Stimulated activated CD4-positive, alpha-beta T cell treated with anti-CD3 and anti-CD28 coated beads, Interleukin-15, amount 100 ng/mL, for 24 hours (primary cell): ENCODE results near the gene FERMT2.
"Not testable (repeated sequence)": the region's sequence is repeated elsewhere in the genome, so short reads cannot be mapped to it uniquely, and the experiment has no call there.

Source experiments
- DNase-seq: peaks from one replicate; pipeline ENCODE4 v3.0.0-alpha.2; 2020

FERMT2 gene

GRCh38 chr14:52937869-52938268, 13.0 kb downstream of the FERMT2 start:
- no peak for DNase-seq

GRCh38 chr14:52937306-52937705, 13.5 kb downstream of the FERMT2 start:
- DNase-seq: no peak

DNA sequence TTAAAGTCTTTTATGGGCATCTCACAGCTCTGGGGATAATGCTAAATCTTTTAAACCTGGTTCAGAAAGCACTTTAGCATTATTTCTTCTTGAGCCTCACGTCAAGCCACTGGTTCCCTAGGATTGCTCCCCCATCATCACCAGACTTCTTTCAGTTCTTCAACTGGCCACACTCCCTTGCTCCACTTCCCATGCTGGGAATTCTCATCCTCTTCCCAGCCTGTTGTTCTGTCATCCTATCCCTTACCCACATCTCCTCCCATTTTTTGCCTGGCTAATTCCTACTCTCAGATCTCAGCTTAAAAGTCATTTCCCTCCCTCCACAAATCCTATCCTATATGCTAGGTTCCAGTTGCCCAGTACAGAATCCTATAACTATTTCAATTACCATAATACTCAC, 14.4 kb downstream of the FERMT2 start:
- DNase-seq: no peak

GRCh38 chr14:52935833-52936232, 15.0 kb downstream of the FERMT2 start:
- DNase-seq: no peak

DNA sequence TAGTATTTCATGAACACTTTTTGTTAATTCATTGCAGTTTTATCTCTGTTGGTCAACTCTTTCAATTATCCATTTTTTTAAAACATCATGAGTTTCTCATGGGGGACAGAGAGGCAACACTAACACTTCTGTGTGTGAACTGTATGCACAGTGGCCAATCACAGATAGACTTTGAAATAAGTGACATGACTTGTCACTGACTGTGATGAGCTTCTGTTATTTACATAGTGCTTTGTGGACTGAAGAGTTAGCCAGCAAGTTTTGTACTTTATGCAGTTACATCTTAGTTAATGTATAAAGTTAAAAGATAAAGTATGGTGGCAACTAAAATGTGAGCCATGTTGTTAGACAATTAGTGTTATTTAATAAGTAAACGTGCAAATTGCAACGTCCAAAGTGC, 16.1 kb downstream of the FERMT2 start:
- DNase-seq: no peak

- no peak for DNase-seq
Observed at GRCh38 chr14:52929192-52929807, 21.6 kb downstream of the FERMT2 start.

DNA sequence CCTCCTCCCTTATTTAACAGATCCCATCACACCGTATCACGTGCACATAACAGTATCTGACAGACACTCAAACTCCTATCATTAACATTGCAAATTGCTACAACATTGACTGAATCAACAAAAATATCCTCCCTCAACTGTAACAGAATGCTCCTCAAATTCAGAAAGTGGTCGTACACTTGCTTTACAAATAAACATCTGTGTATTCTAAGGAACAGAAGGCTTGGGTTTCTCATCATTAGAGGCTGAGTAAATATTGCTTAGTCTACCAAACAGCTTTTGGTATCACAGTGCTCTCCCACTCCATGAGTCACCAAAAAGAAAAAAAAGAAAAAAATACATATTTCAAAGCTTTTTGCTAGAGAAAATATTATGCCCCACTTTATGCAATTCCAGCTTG, 23.9 kb downstream of the FERMT2 start:
- DNase-seq: no peak

- DNase-seq: no peak
Observed at GRCh38 chr14:52923902-52924575, 26.8 kb downstream of the FERMT2 start.

DNA sequence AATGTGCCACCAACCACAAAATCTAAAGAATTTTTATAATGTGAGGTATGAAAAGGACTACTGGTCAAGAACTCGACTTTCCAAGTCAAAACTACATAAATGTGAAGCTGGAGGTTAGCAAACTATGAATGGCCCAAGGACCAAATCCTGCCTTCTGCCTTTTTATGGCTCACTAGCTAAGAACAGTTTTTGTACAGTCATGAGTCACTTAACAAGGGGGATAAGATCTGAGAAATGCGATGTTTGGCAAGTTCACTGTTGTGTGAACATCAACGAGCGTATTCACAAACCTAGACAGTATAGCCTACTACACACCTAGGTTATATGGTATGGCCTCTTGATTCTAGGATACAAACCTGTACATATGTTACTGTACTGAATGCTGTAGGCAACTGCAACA, 28.2 kb downstream of the FERMT2 start:
- DNase-seq: no peak

GRCh38 chr14:52922059-52922458, 28.8 kb downstream of the FERMT2 start:
- no peak for DNase-seq

DNA sequence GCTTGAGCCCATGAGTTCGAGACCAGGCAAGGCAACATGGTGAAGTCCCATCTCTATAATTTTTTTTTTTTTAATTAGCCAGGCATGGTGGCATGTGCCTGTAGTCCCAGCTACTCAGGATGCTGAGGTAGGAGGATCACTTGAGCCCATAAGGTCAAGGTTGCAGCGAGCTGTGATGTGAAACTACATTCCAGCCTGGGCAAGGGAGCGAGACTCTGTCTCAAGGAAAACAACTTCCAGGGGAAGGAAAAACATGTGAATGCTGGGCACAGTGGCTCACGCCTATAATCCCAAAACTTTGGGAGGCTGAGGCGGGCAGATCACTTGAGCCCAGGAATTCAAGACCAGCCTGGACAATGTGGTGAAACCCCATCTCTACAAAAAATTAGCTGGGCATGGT, 30.4 kb downstream of the FERMT2 start:
- DNase-seq: not testable (repeated sequence)

GRCh38 chr14:52919971-52920370, 30.9 kb downstream of the FERMT2 start:
- no peak for DNase-seq

DNA sequence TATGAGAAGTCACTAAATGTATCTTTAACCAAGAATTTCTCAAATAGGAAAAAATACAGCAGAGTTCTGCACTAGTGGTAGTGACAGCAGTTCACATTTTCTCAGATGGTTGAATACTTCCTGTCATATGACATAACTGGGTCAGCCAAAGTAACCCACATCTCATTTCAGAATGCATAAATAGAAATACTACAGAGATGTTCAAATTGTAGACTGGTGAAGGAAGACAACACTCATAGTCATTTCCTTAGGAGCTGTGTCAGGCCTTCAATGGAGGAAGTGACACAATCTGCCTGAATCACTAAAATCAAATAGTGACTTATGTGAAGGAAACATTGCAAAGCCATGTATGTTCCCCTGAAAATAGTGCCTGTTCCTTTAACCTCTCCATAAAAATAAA, 32.4 kb downstream of the FERMT2 start:
- no peak for DNase-seq

DNA sequence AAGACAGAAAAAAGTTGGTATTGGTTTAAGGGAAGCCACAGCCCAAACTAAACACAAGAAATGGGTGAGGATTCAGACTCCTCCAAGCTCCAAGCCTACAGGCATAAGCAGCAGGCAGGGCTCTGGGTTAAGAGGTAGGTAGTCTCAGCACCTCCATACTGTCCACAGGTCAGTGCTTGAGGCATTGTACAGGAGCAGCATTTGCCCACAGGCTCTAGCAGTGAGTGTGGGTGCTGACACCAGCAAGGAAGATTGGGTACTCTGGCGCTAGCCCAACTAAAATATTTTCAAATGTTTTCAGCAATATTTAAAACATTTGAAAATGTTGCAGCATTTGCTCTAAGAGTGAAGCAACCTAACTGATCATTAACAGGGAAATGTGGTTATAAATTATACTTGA, 33.1 kb downstream of the FERMT2 start:
- DNase-seq: no peak

GRCh38 chr14:52914295-52914694, 36.6 kb downstream of the FERMT2 start:
- DNase-seq: no peak

- no peak for DNase-seq
Observed at GRCh38 chr14:52913271-52913670, 37.6 kb downstream of the FERMT2 start.

- no peak for DNase-seq
Observed at GRCh38 chr14:52911904-52912303, 38.9 kb downstream of the FERMT2 start.

DNA sequence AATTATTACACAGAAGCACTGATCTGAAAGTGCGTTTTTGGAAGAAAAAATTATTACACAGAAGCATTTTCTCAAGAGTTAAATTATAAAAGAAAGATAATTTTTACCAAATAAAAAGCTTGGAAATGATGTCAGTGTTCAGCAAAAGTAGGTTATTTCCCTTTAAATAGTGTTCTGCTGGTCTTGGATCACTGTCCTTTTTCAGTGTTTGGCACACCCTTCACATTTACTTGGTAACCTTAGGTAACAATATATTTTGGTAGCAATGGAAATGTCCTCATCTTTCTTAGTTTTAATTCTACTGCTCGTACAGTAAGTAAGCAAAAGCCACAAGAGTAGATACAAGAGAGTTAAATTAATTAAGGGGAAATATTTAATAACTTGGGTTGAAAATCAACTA, 40.3 kb downstream of the FERMT2 start:
- no peak for DNase-seq

- no peak for DNase-seq
Observed at GRCh38 chr14:52907949-52908348, 42.9 kb downstream of the FERMT2 start.

DNA sequence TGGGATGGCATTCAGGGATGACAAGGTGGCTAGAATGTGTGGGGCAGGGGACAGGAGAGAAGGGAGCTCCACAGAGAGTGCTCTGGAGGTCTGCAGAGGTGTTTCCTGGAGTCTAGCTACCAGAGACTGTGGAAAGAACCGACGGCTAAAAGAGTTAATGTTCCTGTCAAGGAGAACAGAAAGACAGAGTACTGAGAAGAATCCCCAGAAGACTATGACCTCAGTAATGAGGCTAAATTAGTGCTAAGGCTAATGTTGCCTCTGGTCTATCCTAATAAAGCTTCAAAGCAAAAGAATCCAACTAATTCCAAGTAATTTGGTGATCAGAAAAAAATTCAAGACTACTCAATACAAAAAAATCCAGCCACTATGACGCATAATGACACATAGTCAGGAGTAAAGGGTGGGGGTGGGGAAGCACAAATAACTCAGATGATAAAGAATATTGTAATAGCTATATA, 44.7 kb downstream of the FERMT2 start:
- no peak for DNase-seq

- no peak for DNase-seq
Observed at GRCh38 chr14:52902971-52903619, 47.8 kb downstream of the FERMT2 start.

GRCh38 chr14:52901357-52901980, 49.4 kb downstream of the FERMT2 start:
- no peak for DNase-seq

- DNase-seq: no peak
Observed at GRCh38 chr14:52900731-52901130, 50.1 kb downstream of the FERMT2 start.

GRCh38 chr14:52898496-52898895, 52.4 kb downstream of the FERMT2 start:
- DNase-seq: no peak
